ENCODE measurements around the gene COLEC11. TPM values are rescaled to one million over a fixed set of nuclear protein-coding genes. Genes with fewer than 3 reads are reported as not detected.
"Not testable (repeated sequence)": the region's sequence is repeated elsewhere in the genome, so short reads cannot be mapped to it uniquely, and the experiment has no call there.

COLEC11 gene
- total and polyA plus RNA-seq, 2 experiments from 2014 or later = 21.5 to 22.6 TPM

GRCh38 chr2:3575534-3576262 is 19.2 kb upstream of the COLEC11 start:
- peak; percentile 2 for TF ChIP-seq CTCF (IDR thresholded peaks at IDR 0.05; ENCODE audit: poor library complexity)
- no peak for TF ChIP-seq EZH2phosphoT487 (IDR thresholded peaks at IDR 0.05; ENCODE audit: low read depth, severe bottlenecking, unreplicated experiment)
- Histone ChIP-seq H3K36me3 (replicated peaks; ENCODE audit: insufficient read depth, low read depth) (peaks cover 11% of the 10 kb centered on the region), H3K27ac (peak overlapping the region; percentile 96), H3K9me2 (replicated peaks; ENCODE audit: insufficient read depth) (no peaks in the 10 kb centered on the region), H3K4me1 (ENCODE audit: insufficient read depth) (peaks cover 31% of the 10 kb centered on the region), H3K9me3 (ENCODE audit: low read depth) (no peaks in the 10 kb centered on the region), H3K27me3 (no peaks in the 10 kb centered on the region), H3K4me2 (peak overlapping the region; percentile 96), H3K4me3 (peak overlapping the region; percentile 47), H3K79me2 (peaks cover 53% of the 10 kb centered on the region), H4K20me1 (ENCODE audit: insufficient read depth, poor library complexity, severe bottlenecking) (peaks cover 50% of the 10 kb centered on the region), H2AFZ (peak overlapping the region; percentile 49)
- 1% methylated on average over 41 of the region's 54 CpGs for WGBS (ENCODE audit: low lambda C conversion rate, missing lambda C conversion rate)
- peak; percentile 29 for DNase-seq (ENCODE audit: low spot score)

GRCh38 chr2:3576263-3576630 is 18.7 kb upstream of the COLEC11 start:
- Histone ChIP-seq H3K4me3 (peak overlapping the region; percentile 47), H3K79me2 (peaks cover 59% of the 10 kb centered on the region), H3K4me2 (peak overlapping the region; percentile 96), H3K4me1 (ENCODE audit: insufficient read depth) (peaks cover 31% of the 10 kb centered on the region), H3K27ac (peak overlapping the region; percentile 96), H4K20me1 (ENCODE audit: insufficient read depth, poor library complexity, severe bottlenecking) (peaks cover 50% of the 10 kb centered on the region), H3K36me3 (replicated peaks; ENCODE audit: insufficient read depth, low read depth) (peaks cover 11% of the 10 kb centered on the region)
- H3K9me3 ChIP-seq (ENCODE audit: low read depth); H2AFZ ChIP-seq; DNase-seq (ENCODE audit: low spot score); H3K9me2 ChIP-seq (replicated peaks; ENCODE audit: insufficient read depth); H3K27me3 ChIP-seq: not testable (repeated sequence)
- 64% methylated on average over 10 of the region's 10 CpGs for WGBS (ENCODE audit: low lambda C conversion rate, missing lambda C conversion rate)

GRCh38 chr2:3578987-3579386 is 15.9 kb upstream of the COLEC11 start:
- Histone ChIP-seq H3K4me2 (peak overlapping the region; percentile 96), H3K27me3 (no peaks in the 10 kb centered on the region), H3K9me2 (replicated peaks; ENCODE audit: insufficient read depth) (no peaks in the 10 kb centered on the region), H3K4me3 (no peak overlapping the region), H3K9me3 (ENCODE audit: low read depth) (no peaks in the 10 kb centered on the region), H3K36me3 (replicated peaks; ENCODE audit: insufficient read depth, low read depth) (peaks cover 11% of the 10 kb centered on the region), H3K79me2 (peaks cover 60% of the 10 kb centered on the region), H3K4me1 (ENCODE audit: insufficient read depth) (peaks cover 31% of the 10 kb centered on the region), H4K20me1 (ENCODE audit: insufficient read depth, poor library complexity, severe bottlenecking) (peaks cover 50% of the 10 kb centered on the region), H3K27ac (peak overlapping the region; percentile 3), H2AFZ (no peak overlapping the region)
- no peak for TF ChIP-seq EZH2 (IDR thresholded peaks at IDR 0.05; ENCODE audit: borderline replicate concordance)
- TF ChIP-seq CTCF (IDR thresholded peaks at IDR 0.05; ENCODE audit: poor library complexity) = no peak
- TF ChIP-seq EZH2phosphoT487 (IDR thresholded peaks at IDR 0.05; ENCODE audit: low read depth, severe bottlenecking, unreplicated experiment) = no peak
- DNase-seq (ENCODE audit: low spot score) = no peak
- WGBS (ENCODE audit: low lambda C conversion rate, missing lambda C conversion rate) = 93% methylated on average over 5 of the region's 5 CpGs

GRCh38 chr2:3580449-3580848 is 14.5 kb upstream of the COLEC11 start:
- Histone ChIP-seq H3K9me3 (ENCODE audit: low read depth) (no peaks in the 10 kb centered on the region), H2AFZ (no peak overlapping the region), H3K79me2 (peaks cover 58% of the 10 kb centered on the region), H3K4me2 (no peak overlapping the region), H3K4me1 (ENCODE audit: insufficient read depth) (peaks cover 38% of the 10 kb centered on the region), H3K4me3 (no peak overlapping the region), H3K9me2 (replicated peaks; ENCODE audit: insufficient read depth) (no peaks in the 10 kb centered on the region), H4K20me1 (ENCODE audit: insufficient read depth, poor library complexity, severe bottlenecking) (peaks cover 50% of the 10 kb centered on the region), H3K36me3 (replicated peaks; ENCODE audit: insufficient read depth, low read depth) (peaks cover 11% of the 10 kb centered on the region), H3K27me3 (no peaks in the 10 kb centered on the region), H3K27ac (no peak overlapping the region)
- TF ChIP-seq EZH2phosphoT487 (IDR thresholded peaks at IDR 0.05; ENCODE audit: low read depth, severe bottlenecking, unreplicated experiment) = no peak
- no peak for TF ChIP-seq CTCF (IDR thresholded peaks at IDR 0.05; ENCODE audit: poor library complexity)
- 97% methylated on average over 5 of the region's 5 CpGs for WGBS (ENCODE audit: low lambda C conversion rate, missing lambda C conversion rate)
- no peak for DNase-seq (ENCODE audit: low spot score)

Data from hepatocyte (in vitro differentiated cells).